ENCODE data around the gene DCDC1. TPM values are rescaled to one million over a fixed set of nuclear protein-coding genes. Genes with fewer than 3 reads are reported as not detected.

The DCDC1 gene
- total and polyA plus RNA-seq, 12 donors, result 0.01 to 0.18 (median 0.09) TPM; not detected in 9

GRCh38 chr11:30984827-30985226 lies 384.7 kb downstream of the DCDC1 start:
- intact Hi-C loops (cut with DNase I), result no loop called here
- no peaks in the 10 kb centered on the region for H3K36me3 ChIP-seq
- peak overlapping the region in 3 of 10 donors; percentile 17 to 71 (median 41) for H3K27ac ChIP-seq
- WGBS, 2 donors, result 44 to 70% methylated on average over 3 of the region's 3 CpGs
- no peaks in the 10 kb centered on the region for H3K27me3 ChIP-seq
- H3K9me3 ChIP-seq, result peaks cover 0 to 5% (median 0%) of the 10 kb centered on the region in 11 donors
- peak overlapping the region in 2 of 10 donors; percentile 9 to 11 for H3K4me3 ChIP-seq
- TF ChIP-seq, protein P1, sequence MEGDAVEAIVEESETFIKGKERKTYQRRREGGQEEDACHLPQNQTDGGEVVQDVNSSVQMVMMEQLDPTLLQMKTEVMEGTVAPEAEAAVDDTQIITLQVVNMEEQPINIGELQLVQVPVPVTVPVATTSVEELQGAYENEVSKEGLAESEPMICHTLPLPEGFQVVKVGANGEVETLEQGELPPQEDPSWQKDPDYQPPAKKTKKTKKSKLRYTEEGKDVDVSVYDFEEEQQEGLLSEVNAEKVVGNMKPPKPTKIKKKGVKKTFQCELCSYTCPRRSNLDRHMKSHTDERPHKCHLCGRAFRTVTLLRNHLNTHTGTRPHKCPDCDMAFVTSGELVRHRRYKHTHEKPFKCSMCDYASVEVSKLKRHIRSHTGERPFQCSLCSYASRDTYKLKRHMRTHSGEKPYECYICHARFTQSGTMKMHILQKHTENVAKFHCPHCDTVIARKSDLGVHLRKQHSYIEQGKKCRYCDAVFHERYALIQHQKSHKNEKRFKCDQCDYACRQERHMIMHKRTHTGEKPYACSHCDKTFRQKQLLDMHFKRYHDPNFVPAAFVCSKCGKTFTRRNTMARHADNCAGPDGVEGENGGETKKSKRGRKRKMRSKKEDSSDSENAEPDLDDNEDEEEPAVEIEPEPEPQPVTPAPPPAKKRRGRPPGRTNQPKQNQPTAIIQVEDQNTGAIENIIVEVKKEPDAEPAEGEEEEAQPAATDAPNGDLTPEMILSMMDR (IDR thresholded peaks at IDR 0.05), result no peak
- no peak for ATAC-seq
- peaks cover 0 to 10% (median 0%) of the 10 kb centered on the region in 9 donors for H3K4me1 ChIP-seq
- no peak for DNase-seq

GRCh38 chr11:30984442-30984816 lies 385.1 kb downstream of the DCDC1 start:
- 44 to 51% methylated on average over 4 of the region's 4 CpGs for WGBS, 2 donors
- intact Hi-C loops (cut with DNase I), result no loop called here
- Histone ChIP-seq H3K27me3 (no peaks in the 10 kb centered on the region), H3K36me3 (no peaks in the 10 kb centered on the region), H3K4me3 (peak overlapping the region in 2 of 10 donors; percentile 9 to 11), H3K9me3 (peaks cover 0 to 5% (median 0%) of the 10 kb centered on the region in 11 donors), H3K4me1 (peaks cover 0 to 10% (median 0%) of the 10 kb centered on the region in 9 donors), H3K27ac (peak overlapping the region in 5 of 10 donors; percentile 2 to 71 (median 32))
- peak; percentile 38 to 89 (median 74) for ATAC-seq
- DNase-seq, result peak in 1 of 2 donors; percentile 27
- TF ChIP-seq, protein P1 (IDR thresholded peaks at IDR 0.05), result no peak

GRCh38 chr11:30983776-30984441 lies 385.6 kb downstream of the DCDC1 start:
- 60 to 72% methylated on average over 6 of the region's 6 CpGs for WGBS, 2 donors
- no peaks in the 10 kb centered on the region for H3K27me3 ChIP-seq
- H3K4me3 ChIP-seq, result no peak overlapping the region
- no peaks in the 10 kb centered on the region for H3K36me3 ChIP-seq
- DNase-seq, result no peak
- H3K4me1 ChIP-seq, result peaks cover 0 to 10% (median 0%) of the 10 kb centered on the region in 9 donors
- TF ChIP-seq, protein P1 (IDR thresholded peaks at IDR 0.05), result no peak
- peak overlapping the region in 4 of 10 donors; percentile 2 to 70 (median 30) for H3K27ac ChIP-seq
- no peak for ATAC-seq
- intact Hi-C loops (cut with DNase I), result no loop called here
- H3K9me3 ChIP-seq, result peaks cover 0 to 5% (median 0%) of the 10 kb centered on the region in 11 donors

DNA sequence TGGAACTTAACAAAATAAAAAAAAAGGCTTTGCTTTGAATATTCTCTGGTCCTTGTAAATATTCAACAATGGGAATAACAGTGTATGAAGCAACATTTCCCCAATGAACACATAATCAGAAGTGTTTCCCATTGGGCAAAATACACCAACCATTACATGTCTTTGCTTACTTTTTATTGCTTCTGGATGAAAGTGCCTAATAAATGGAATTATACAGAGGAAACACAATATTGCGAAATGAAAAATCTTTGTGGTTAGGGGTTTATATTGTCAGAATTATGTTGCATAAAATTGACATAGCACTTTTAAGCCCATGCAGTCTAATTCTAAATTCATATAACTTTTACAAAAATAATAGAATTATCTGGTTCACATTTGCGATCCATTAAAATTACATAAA lies 386.4 kb downstream of the DCDC1 start:
- Histone ChIP-seq H3K9me3 (peaks cover 0 to 5% (median 0%) of the 10 kb centered on the region in 11 donors), H3K4me1 (peaks cover 0 to 10% (median 0%) of the 10 kb centered on the region in 9 donors), H3K27me3 (no peaks in the 10 kb centered on the region), H3K36me3 (no peaks in the 10 kb centered on the region), H3K4me3 (no peak overlapping the region), H3K27ac (no peak overlapping the region)
- ATAC-seq, result no peak
- 94 to 96% methylated on average over 2 of the region's 2 CpGs for WGBS, 2 donors
- intact Hi-C loops (cut with DNase I), result no loop called here
- no peak for DNase-seq
- TF ChIP-seq, protein P1 (IDR thresholded peaks at IDR 0.05), result no peak

All from heart right ventricle (tissue), 16 donors.